Skeletal muscle tissue (tissue), 4 donors: ENCODE measurements around the gene CHST11. TPM values are rescaled to one million over a fixed set of nuclear protein-coding genes. Genes with fewer than 3 reads are reported as not detected.

Source experiments
- H3K27ac ChIP-seq: one replicate; pipeline ENCODE4 v1.7.0; 2013; ENCODE audit warnings: mild to moderate bottlenecking, low read depth, low read length, inconsistent platforms
- H3K27me3 ChIP-seq, 3 donors: one replicate each; pipeline ENCODE4 v1.7.0; 2013; ENCODE audit warnings: low read length in 3 of 3; ENCODE audit not compliant: control insufficient read depth in 3 of 3, insufficient read depth in 3 of 3
- H3K36me3 ChIP-seq, 3 donors: one replicate each; pipeline ENCODE4 v1.7.0; 2013; ENCODE audit warnings: low read length in 3 of 3; ENCODE audit not compliant: control insufficient read depth in 3 of 3, insufficient read depth in 3 of 3
- H3K4me1 ChIP-seq, 3 donors: one replicate each; pipeline ENCODE4 v1.7.0; 2013; ENCODE audit warnings: low read length in 3 of 3, mild to moderate bottlenecking in 3 of 3; ENCODE audit not compliant: control insufficient read depth in 3 of 3, insufficient read depth in 3 of 3
- H3K4me3 ChIP-seq, 3 donors: one replicate each; pipeline ENCODE4 v1.7.0; 2013; ENCODE audit warnings: low read length in 3 of 3
- H3K9ac ChIP-seq, 3 donors: one replicate each; pipeline ENCODE4 v1.7.0; 2013; ENCODE audit warnings: low read length in 3 of 3, mild to moderate bottlenecking in 3 of 3, moderate library complexity in 2 of 3, low read depth in 1 of 3
- H3K9me3 ChIP-seq, 3 donors: one replicate each; pipeline ENCODE4 v1.7.0; 2013; ENCODE audit warnings: low read length in 3 of 3; ENCODE audit not compliant: control insufficient read depth in 3 of 3
- total RNA-seq: library from RNA; depleted of rRNA; stranded (reverse); fragments of >200 nt; gene quantifications from one replicate; pipeline ENCODE4 v1.2.3, GENCODE V29; 2014
- donor health status: Osteomylitis.

CHST11 gene
- total RNA-seq, 1 donor from 2014 or later: 2.1 TPM

- Histone ChIP-seq H3K4me1 (peaks cover 0 to 2% (median 2%) of the 10 kb centered on the region in 3 donors), H3K9me3 (no peaks in the 10 kb centered on the region)
These were observed 236.7 kb downstream of the CHST11 start for GRCh38 chr12:104693493-104693892.

GRCh38 chr12:104694161-104694560 is 237.4 kb downstream of the CHST11 start:
- Histone ChIP-seq H3K9ac (no peak overlapping the region), H3K36me3 (no peaks in the 10 kb centered on the region), H3K4me3 (no peak overlapping the region), H3K27ac (no peak overlapping the region), H3K27me3 (no peaks in the 10 kb centered on the region), H3K4me1 (peaks cover 0 to 2% (median 2%) of the 10 kb centered on the region in 3 donors), H3K9me3 (no peaks in the 10 kb centered on the region)

More at GRCh38 chr12:104693493-104693892, 236.7 kb downstream of the CHST11 start:
- Histone ChIP-seq H3K36me3 (no peaks in the 10 kb centered on the region), H3K9ac (no peak overlapping the region), H3K27me3 (no peaks in the 10 kb centered on the region), H3K4me3 (no peak overlapping the region), H3K27ac (no peak overlapping the region)

GRCh38 chr12:104694711-104695110 is 238.0 kb downstream of the CHST11 start:
- Histone ChIP-seq H3K9ac (no peak overlapping the region), H3K9me3 (no peaks in the 10 kb centered on the region)

GRCh38 chr12:104695453-104696148 is 238.9 kb downstream of the CHST11 start:
- Histone ChIP-seq H3K27me3 (no peaks in the 10 kb centered on the region), H3K4me3 (no peak overlapping the region), H3K27ac (no peak overlapping the region), H3K9me3 (no peaks in the 10 kb centered on the region), H3K36me3 (no peaks in the 10 kb centered on the region), H3K4me1 (peaks cover 0 to 2% (median 0%) of the 10 kb centered on the region in 3 donors), H3K9ac (no peak overlapping the region)

More at GRCh38 chr12:104694711-104695110, 238.0 kb downstream of the CHST11 start:
- Histone ChIP-seq H3K27me3 (no peaks in the 10 kb centered on the region), H3K36me3 (no peaks in the 10 kb centered on the region), H3K4me1 (peaks cover 0 to 2% (median 0%) of the 10 kb centered on the region in 3 donors), H3K4me3 (no peak overlapping the region), H3K27ac (no peak overlapping the region)

DNA sequence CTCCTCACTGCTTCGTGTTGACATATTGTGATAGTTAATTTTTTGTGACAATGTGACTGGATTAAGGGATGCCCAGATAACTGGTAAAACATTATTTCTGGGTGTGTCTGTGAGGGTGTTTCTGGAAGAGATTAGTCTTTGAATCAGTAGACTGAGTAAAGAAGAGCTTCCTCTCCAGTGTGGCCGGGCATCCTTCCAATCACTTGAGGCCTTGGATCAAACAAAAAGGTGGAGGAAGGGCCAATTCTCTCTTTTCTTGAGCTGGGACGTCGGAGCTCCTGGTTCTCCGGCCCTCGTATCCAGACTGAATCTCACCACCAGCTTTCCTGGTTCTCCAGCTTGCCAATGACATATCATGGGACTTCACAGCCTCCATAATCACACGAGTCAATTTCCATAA is 240.4 kb downstream of the CHST11 start:
- H3K36me3 ChIP-seq: no peaks in the 10 kb centered on the region
- peaks cover 0 to 2% (median 0%) of the 10 kb centered on the region in 3 donors for H3K4me1 ChIP-seq
- H3K9ac ChIP-seq: no peak overlapping the region
- H3K27me3 ChIP-seq: no peaks in the 10 kb centered on the region
- H3K4me3 ChIP-seq: no peak overlapping the region
- H3K9me3 ChIP-seq: no peaks in the 10 kb centered on the region
- no peak overlapping the region for H3K27ac ChIP-seq

GRCh38 chr12:104698871-104699270 is 242.1 kb downstream of the CHST11 start:
- Histone ChIP-seq H3K9me3 (no peaks in the 10 kb centered on the region), H3K9ac (no peak overlapping the region), H3K27me3 (no peaks in the 10 kb centered on the region), H3K27ac (no peak overlapping the region), H3K36me3 (no peaks in the 10 kb centered on the region), H3K4me1 (peaks cover 3 to 4% (median 4%) of the 10 kb centered on the region in 3 donors), H3K4me3 (no peak overlapping the region)

GRCh38 chr12:104699489-104700190 is 242.9 kb downstream of the CHST11 start:
- Histone ChIP-seq H3K9ac (no peak overlapping the region), H3K27me3 (no peaks in the 10 kb centered on the region), H3K4me3 (no peak overlapping the region), H3K27ac (no peak overlapping the region), H3K4me1 (peaks cover 3 to 4% (median 4%) of the 10 kb centered on the region in 3 donors), H3K9me3 (no peaks in the 10 kb centered on the region), H3K36me3 (no peaks in the 10 kb centered on the region)

- Histone ChIP-seq H3K27ac (no peak overlapping the region), H3K4me1 (peaks cover 3 to 4% (median 4%) of the 10 kb centered on the region in 3 donors), H3K4me3 (no peak overlapping the region), H3K9ac (no peak overlapping the region), H3K9me3 (no peaks in the 10 kb centered on the region), H3K27me3 (no peaks in the 10 kb centered on the region), H3K36me3 (no peaks in the 10 kb centered on the region)
These were observed 243.6 kb downstream of the CHST11 start for GRCh38 chr12:104700324-104700723.

GRCh38 chr12:104701301-104701700 is 244.6 kb downstream of the CHST11 start:
- no peak overlapping the region for H3K4me3 ChIP-seq
- H3K4me1 ChIP-seq: peaks cover 2 to 4% (median 3%) of the 10 kb centered on the region in 3 donors
- H3K27ac ChIP-seq: no peak overlapping the region
- H3K9ac ChIP-seq: no peak overlapping the region
- no peaks in the 10 kb centered on the region for H3K27me3 ChIP-seq
- no peaks in the 10 kb centered on the region for H3K36me3 ChIP-seq
- H3K9me3 ChIP-seq: no peaks in the 10 kb centered on the region

- Histone ChIP-seq H3K9me3 (no peaks in the 10 kb centered on the region), H3K4me3 (no peak overlapping the region), H3K27ac (no peak overlapping the region), H3K4me1 (peaks cover 2 to 4% (median 3%) of the 10 kb centered on the region in 3 donors), H3K27me3 (no peaks in the 10 kb centered on the region), H3K9ac (no peak overlapping the region), H3K36me3 (no peaks in the 10 kb centered on the region)
These were observed 245.0 kb downstream of the CHST11 start for GRCh38 chr12:104701756-104702155.
